ENCODE measurements around the gene USP17L10.
A peak's percentile ranks its signal among the peaks of the same experiment; 100 is the strongest.
"Not testable (repeated sequence)": the region's sequence is repeated elsewhere in the genome, so short reads cannot be mapped to it uniquely, and the experiment has no call there.

The USP17L10 gene

GRCh38 chr4:9210357-9210756 lies at the start of gene USP17L10:
Gene USP17L10, plus strand, starts transcription at chr4:9210657. Its CDS starts 0 bp downstream, at chr4:9210657.
- DNase-seq, result not testable (repeated sequence)

DNA sequence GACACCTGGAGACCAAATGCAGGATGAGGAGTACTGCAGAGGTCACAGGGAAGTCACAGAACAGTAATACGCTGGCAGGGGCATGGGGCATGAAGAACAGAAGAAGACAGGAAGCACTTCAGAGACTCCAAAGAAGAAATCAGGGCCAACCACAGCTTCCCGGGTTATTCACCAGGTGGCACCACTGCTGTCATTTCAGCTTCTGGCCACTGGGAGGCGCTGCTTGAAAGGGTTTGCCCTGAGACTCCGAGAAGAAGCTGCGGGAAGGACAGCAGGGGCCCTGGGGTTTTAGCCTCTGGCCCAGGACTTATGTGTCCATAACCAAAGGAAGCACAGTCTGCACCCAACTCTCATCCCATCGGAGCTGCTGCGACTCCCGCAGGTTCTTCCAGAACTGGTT lies 44.5 kb upstream of the USP17L10 start:
- DNase-seq, result peak; percentile 67

DNA sequence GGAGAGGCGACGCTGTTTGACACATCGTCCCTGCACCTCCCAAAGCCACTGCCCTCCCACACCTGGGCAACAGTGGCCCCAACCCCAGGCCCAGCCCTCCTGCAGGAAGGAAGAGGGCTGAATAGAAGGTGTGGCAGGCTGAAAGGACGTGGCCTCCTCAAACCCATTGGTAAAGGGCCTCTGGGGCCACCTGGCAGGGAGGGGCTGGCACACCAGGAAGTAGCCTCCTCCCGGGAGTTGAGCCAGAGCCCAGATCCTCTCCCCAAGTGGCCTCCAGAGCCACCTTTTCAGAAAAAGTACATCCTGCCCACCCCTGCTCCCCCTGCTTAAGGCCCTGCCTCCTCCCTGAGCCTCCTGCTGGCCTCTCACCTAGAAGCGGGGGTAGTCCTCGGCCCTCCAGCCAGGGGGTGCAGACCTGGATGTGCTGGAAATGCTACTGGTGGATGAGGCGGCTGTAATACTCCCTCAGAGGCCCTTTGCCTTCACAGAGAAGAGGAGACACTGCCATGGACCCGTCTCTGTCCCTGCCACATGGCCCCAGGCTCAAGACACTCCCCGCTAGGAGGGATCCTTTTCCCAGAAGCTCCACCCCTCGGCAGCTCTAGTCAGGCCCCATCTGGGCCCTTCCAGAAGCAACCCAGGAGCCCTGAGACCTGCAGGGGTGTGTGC lies 40.5 kb upstream of the USP17L10 start, which contains the start of gene FAM90A26:
Gene FAM90A26 (plus strand): TSS at position 619 of the 669 bp plus-strand sequence. CDS start 2,764 bp downstream, outside the sequence.
- DNase-seq, result not testable (repeated sequence)

- DNase-seq, result not testable (repeated sequence)
Observed at GRCh38 chr4:9214701-9215100, 4.2 kb downstream of the USP17L10 start.

DNA sequence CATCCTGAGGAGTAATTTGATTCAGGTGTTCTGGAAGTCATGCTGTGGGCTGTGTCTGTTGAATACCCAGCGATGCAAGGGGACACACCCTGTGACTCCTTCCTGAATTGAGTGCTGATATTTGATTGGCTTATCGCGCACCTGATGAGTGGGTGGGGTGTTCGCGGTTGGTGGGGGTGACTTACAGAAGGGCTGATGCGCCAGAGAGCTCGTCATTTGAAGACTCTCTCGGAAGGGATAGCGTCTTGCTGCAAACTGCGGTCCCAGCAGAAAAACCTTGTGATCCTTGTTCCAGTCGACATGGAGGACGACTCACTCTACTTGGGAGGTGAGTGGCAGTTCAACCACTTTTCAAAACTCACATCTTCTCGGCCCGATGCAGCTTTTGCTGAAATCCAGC lies 4.6 kb downstream of the USP17L10 start, which contains the start of gene USP17L11:
Gene USP17L11 (plus strand): TSS at position 301 of the 400 bp plus-strand sequence. CDS start 0 bp downstream, at position 301.
- DNase-seq, result not testable (repeated sequence)

- DNase-seq, result not testable (repeated sequence)
Observed at GRCh38 chr4:9219852-9220251, 9.4 kb downstream of the USP17L10 start, which contains the start of gene USP17L12. Gene USP17L12, plus strand, starts transcription at chr4:9220152. Its CDS starts 0 bp downstream, at chr4:9220152.

- DNase-seq, result not testable (repeated sequence)
Observed at GRCh38 chr4:9224596-9224995, 14.1 kb downstream of the USP17L10 start, which contains the start of gene USP17L13. Gene USP17L13, plus strand, starts transcription at chr4:9224896. Its CDS starts 0 bp downstream, at chr4:9224896.

DNA sequence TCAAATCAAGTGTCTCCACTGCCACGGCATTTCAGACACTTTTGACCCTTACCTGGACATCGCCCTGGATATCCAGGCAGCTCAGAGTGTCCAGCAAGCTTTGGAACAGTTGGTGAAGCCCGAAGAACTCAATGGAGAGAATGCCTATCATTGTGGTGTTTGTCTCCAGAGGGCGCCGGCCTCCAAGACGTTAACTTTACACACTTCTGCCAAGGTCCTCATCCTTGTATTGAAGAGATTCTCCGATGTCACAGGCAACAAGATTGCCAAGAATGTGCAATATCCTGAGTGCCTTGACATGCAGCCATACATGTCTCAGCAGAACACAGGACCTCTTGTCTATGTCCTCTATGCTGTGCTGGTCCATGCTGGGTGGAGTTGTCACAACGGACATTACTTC lies 19.8 kb downstream of the USP17L10 start:
- not testable (repeated sequence) for DNase-seq

DNA sequence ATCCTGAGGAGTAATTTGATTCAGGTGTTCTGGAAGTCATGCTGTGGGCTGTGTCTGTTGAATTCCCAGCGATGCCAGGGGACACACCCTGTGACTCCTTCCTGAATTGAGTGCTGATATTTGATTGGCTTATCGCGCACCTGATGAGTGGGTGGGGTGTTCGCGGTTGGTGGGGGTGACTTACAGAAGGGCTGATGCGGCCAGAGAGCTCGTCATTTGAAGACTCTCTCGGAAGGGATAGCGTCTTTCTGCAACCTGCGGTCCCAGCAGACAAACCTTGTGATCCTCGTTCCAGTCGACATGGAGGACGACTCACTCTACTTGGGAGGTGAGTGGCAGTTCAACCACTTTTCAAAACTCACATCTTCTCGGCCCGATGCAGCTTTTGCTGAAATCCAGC lies 23.6 kb downstream of the USP17L10 start, which contains the start of gene USP17L15:
Gene USP17L15 (plus strand): TSS at position 301 of the 400 bp plus-strand sequence. CDS start 0 bp downstream, at position 301.
- not testable (repeated sequence) for DNase-seq

DNA sequence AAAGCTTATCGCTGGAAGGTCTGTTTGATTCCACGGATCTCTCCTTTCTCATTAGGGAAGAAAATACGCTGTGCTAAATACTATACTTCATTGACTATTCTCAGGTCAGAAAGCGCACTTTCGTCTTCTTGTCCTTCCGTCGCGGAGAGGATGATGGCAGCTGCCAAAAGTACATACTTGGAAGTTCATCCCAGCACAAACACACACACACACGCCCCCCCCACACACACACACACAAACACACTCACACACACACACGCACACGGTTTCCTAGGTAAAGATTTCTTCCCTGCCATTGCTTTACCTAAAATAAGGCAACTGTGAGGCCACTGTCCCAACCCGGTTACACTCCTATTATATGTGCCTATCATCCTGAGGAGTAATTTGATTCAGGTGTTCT lies 28.0 kb downstream of the USP17L10 start:
- not testable (repeated sequence) for DNase-seq

DNA sequence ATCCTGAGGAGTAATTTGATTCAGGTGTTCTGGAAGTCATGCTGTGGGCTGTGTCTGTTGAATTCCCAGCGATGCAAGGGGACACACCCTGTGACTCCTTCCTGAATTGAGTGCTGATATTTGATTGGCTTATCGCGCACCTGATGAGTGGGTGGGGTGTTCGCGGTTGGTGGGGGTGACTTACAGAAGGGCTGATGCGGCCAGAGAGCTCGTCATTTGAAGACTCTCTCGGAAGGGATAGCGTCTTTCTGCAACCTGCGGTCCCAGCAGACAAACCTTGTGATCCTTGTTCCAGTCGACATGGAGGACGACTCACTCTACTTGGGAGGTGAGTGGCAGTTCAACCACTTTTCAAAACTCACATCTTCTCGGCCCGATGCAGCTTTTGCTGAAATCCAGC lies 33.1 kb downstream of the USP17L10 start, which contains the start of gene USP17L17:
Gene USP17L17 (plus strand): TSS at position 301 of the 400 bp plus-strand sequence. CDS start 0 bp downstream, at position 301.
- not testable (repeated sequence) for DNase-seq

- DNase-seq, result not testable (repeated sequence)
Observed at GRCh38 chr4:9247953-9248680, 37.7 kb downstream of the USP17L10 start, which contains the start of gene USP17L18. Gene USP17L18, plus strand, starts transcription at chr4:9248630. Its CDS starts 0 bp downstream, at chr4:9248630.

GRCh38 chr4:9253078-9253477 lies 42.6 kb downstream of the USP17L10 start, which contains the start of gene USP17L19:
Gene USP17L19, plus strand, starts transcription at chr4:9253378. Its CDS starts 0 bp downstream, at chr4:9253378.
- DNase-seq, result not testable (repeated sequence)

- DNase-seq, result not testable (repeated sequence)
Observed at GRCh38 chr4:9257824-9258223, 47.4 kb downstream of the USP17L10 start, which contains the start of gene USP17L20. Gene USP17L20, plus strand, starts transcription at chr4:9258124. Its CDS starts 0 bp downstream, at chr4:9258124.
